ENCODE data around the gene EPB41L1.

DNA sequence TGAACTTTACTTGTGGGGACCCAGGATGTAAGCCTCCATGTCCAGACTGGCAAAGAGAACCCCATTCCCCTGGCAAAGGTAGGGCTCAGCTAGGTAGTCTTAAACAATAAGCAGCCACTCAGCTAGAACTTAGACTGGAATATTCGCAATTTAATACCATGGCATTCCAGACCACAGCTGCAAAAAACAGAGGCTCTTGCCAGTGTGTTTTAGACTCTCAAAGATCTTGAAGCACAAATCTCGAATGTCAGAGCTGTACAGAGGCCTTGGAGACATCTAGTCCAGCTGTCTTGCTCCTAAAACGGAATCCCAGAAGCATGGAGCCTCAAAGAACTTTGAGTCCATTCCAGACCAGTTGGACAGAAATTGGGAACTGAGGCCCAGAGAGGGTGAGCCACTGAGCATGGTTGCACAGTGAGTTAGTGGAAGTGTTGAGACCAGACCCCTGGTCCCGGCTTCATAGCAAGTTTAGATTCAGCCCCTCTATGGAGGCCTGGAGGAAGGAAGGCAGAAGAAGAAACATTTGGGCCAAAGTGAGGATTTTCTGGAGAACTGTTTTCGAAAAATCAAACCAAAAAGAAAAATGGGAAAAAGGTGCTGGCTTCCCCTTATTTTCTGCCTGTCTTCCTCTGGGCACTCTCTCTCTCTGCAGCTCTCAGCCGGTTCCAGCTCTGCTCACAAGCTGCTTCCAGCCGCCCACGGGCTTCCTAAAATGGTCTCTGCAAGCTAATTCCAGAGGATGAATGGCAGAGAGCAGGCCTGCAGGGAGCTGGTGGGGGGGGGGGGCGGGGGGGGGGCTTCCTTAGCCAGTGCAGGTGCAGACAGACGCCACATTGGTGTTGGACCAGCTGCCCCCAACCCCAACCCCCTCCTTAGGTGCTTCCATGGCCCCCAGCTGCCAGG lies 114.2 kb downstream of the EPB41L1 start:
- TF ChIP-seq, protein P1, sequence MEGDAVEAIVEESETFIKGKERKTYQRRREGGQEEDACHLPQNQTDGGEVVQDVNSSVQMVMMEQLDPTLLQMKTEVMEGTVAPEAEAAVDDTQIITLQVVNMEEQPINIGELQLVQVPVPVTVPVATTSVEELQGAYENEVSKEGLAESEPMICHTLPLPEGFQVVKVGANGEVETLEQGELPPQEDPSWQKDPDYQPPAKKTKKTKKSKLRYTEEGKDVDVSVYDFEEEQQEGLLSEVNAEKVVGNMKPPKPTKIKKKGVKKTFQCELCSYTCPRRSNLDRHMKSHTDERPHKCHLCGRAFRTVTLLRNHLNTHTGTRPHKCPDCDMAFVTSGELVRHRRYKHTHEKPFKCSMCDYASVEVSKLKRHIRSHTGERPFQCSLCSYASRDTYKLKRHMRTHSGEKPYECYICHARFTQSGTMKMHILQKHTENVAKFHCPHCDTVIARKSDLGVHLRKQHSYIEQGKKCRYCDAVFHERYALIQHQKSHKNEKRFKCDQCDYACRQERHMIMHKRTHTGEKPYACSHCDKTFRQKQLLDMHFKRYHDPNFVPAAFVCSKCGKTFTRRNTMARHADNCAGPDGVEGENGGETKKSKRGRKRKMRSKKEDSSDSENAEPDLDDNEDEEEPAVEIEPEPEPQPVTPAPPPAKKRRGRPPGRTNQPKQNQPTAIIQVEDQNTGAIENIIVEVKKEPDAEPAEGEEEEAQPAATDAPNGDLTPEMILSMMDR (conservative IDR thresholded peaks at IDR 0.05), result no peak
- no peak for TF ChIP-seq ZFX (IDR thresholded peaks at IDR 0.05)
